ENCODE data around the gene MICAL3.

MICAL3 gene

GRCh38 chr22:17780741-17781318, 243.5 kb downstream of the MICAL3 start:
- peak overlapping the region; percentile 28; the same call in 1 of the 2 replicates for H3K27ac ChIP-seq (replicated peaks)
- TF ChIP-seq SPI1 (IDR thresholded peaks at IDR 0.05; ENCODE audit: borderline replicate concordance, low read depth) (no peak), GABPA (IDR thresholded peaks at IDR 0.05; ENCODE audit: low read depth) (no peak), POLR2AphosphoS5 (IDR thresholded peaks at IDR 0.05; ENCODE audit: low read depth) (no peak)
- TF ChIP-seq, protein P1, sequence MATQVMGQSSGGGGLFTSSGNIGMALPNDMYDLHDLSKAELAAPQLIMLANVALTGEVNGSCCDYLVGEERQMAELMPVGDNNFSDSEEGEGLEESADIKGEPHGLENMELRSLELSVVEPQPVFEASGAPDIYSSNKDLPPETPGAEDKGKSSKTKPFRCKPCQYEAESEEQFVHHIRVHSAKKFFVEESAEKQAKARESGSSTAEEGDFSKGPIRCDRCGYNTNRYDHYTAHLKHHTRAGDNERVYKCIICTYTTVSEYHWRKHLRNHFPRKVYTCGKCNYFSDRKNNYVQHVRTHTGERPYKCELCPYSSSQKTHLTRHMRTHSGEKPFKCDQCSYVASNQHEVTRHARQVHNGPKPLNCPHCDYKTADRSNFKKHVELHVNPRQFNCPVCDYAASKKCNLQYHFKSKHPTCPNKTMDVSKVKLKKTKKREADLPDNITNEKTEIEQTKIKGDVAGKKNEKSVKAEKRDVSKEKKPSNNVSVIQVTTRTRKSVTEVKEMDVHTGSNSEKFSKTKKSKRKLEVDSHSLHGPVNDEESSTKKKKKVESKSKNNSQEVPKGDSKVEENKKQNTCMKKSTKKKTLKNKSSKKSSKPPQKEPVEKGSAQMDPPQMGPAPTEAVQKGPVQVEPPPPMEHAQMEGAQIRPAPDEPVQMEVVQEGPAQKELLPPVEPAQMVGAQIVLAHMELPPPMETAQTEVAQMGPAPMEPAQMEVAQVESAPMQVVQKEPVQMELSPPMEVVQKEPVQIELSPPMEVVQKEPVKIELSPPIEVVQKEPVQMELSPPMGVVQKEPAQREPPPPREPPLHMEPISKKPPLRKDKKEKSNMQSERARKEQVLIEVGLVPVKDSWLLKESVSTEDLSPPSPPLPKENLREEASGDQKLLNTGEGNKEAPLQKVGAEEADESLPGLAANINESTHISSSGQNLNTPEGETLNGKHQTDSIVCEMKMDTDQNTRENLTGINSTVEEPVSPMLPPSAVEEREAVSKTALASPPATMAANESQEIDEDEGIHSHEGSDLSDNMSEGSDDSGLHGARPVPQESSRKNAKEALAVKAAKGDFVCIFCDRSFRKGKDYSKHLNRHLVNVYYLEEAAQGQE (IDR thresholded peaks at IDR 0.05; ENCODE audit: insufficient replicate concordance, low read depth): no peak
- TF ChIP-seq, protein P2, sequence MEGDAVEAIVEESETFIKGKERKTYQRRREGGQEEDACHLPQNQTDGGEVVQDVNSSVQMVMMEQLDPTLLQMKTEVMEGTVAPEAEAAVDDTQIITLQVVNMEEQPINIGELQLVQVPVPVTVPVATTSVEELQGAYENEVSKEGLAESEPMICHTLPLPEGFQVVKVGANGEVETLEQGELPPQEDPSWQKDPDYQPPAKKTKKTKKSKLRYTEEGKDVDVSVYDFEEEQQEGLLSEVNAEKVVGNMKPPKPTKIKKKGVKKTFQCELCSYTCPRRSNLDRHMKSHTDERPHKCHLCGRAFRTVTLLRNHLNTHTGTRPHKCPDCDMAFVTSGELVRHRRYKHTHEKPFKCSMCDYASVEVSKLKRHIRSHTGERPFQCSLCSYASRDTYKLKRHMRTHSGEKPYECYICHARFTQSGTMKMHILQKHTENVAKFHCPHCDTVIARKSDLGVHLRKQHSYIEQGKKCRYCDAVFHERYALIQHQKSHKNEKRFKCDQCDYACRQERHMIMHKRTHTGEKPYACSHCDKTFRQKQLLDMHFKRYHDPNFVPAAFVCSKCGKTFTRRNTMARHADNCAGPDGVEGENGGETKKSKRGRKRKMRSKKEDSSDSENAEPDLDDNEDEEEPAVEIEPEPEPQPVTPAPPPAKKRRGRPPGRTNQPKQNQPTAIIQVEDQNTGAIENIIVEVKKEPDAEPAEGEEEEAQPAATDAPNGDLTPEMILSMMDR (IDR thresholded peaks at IDR 0.05; ENCODE audit: insufficient read depth, low read length): no peak
- no peaks in the 10 kb centered on the region for H3K27me3 ChIP-seq (ENCODE audit: insufficient read depth, poor library complexity, severe bottlenecking)
- no peak for DNase-seq (ENCODE audit: low read depth in 1 of 2, low spot score in 1 of 2)
- no peak overlapping the region for H3K4me3 ChIP-seq (replicated peaks; ENCODE audit: insufficient read depth, low read length)

DNA sequence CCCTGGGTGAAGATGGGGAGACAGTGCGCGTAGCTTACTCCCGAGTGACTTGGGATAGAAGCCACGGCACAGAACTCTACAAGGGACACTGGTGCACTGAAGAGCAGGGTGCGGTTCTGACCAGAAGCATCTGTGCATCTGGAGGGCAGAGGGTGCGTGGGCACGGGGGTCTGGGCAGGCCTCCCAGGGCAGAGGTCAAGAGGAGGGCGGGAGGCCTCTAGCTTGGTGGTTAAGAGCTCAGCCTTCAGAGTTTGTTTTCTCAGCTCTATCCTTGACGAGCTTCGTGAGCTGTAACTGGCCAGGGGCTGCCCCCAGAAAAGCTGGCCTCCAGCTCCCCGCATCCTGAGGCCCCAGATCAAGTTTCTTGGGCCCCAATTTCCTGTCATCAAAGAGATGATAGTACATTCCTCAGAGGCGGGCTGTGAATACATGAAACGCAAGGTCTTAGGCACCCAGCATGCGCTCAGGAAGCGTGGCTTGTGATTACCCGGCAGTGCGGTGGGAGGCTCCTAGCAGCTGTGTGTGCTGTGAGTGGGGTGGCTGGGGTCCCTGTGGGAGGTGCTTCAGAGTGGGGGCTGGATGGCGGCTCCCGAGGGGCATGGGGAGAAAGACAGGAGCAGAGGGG, 244.1 kb downstream of the MICAL3 start:
- H3K4me3 ChIP-seq (replicated peaks; ENCODE audit: insufficient read depth, low read length): no peak overlapping the region
- no peaks in the 10 kb centered on the region for H3K27me3 ChIP-seq (ENCODE audit: insufficient read depth, poor library complexity, severe bottlenecking)
- no peak for DNase-seq (ENCODE audit: low read depth in 1 of 2, low spot score in 1 of 2)
- TF ChIP-seq GABPA (IDR thresholded peaks at IDR 0.05; ENCODE audit: low read depth): no peak
- H3K27ac ChIP-seq (replicated peaks): no peak overlapping the region

DNA sequence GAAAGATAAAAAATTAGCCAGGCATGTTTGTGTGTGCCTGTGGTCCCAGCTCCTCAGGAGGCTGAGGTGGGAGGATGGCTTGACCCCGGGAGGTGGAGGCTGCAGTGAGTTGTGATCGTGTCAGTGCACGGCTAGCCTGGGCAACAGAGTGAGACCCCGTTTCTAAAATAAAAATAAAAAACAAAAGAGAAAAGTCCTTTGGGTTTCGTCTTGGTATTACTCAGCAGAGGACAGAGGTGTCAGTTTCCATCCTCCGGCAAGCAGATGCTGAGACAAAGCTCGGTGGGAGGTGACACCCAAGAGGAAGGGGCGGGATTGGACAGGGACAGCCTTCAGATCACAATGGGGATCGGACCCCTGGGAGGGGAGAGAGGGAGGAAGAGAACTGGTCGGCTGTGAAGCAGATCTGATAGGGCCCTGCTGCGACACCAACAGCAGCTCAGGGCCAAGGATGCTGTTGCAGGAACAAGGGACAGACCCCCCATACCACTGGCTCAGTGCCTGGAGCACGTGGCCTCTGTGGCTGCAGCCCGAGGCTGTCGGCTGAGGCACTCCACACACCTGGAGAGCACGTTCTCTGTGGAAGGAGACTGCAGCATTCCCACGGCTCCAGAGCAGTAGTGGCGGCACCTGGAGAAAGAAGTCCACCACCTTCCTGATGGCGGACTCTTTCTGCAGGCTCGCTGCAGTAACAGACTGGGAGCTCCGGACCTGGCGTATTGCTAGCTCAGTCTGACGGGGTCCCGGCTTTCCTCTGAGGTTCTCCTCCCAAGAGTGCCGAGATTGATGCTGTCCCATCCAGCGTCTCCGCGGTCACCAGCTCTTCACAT, 244.9 kb downstream of the MICAL3 start:
- H3K4me3 ChIP-seq (replicated peaks; ENCODE audit: insufficient read depth, low read length): no peak overlapping the region
- no peak for DNase-seq (ENCODE audit: low read depth in 1 of 2, low spot score in 1 of 2)
- no peak overlapping the region for H3K27ac ChIP-seq (replicated peaks)

More for the DNA sequence above, 244.9 kb downstream of the MICAL3 start:
- no peaks in the 10 kb centered on the region for H3K27me3 ChIP-seq (ENCODE audit: insufficient read depth, poor library complexity, severe bottlenecking)
- TF ChIP-seq, protein P2 (IDR thresholded peaks at IDR 0.05; ENCODE audit: insufficient read depth, low read length): no peak
- TF ChIP-seq, protein P1 (IDR thresholded peaks at IDR 0.05; ENCODE audit: insufficient replicate concordance, low read depth): no peak
- TF ChIP-seq GABPA (IDR thresholded peaks at IDR 0.05; ENCODE audit: low read depth) (no peak), SPI1 (IDR thresholded peaks at IDR 0.05; ENCODE audit: borderline replicate concordance, low read depth) (no peak), POLR2AphosphoS5 (IDR thresholded peaks at IDR 0.05; ENCODE audit: low read depth) (no peak)
